Cerebellar nuclear complex (tissue), 1 donor: ENCODE measurements around the gene PPP2R2B.
"Not testable (repeated sequence)": the region's sequence is repeated elsewhere in the genome, so short reads cannot be mapped to it uniquely, and the experiment has no call there.

Source experiments
- DNase-seq, 2 experiments: peaks; one replicate each; lab custom pipeline; 2025; lab: John Stamatoyannopoulos, UW

Gene PPP2R2B

GRCh38 chr5:146744068-146744745 is 134.3 kb downstream of the PPP2R2B start:
- DNase-seq: no peak

- DNase-seq: no peak
These were observed 143.5 kb downstream of the PPP2R2B start for GRCh38 chr5:146734936-146735577.

- DNase-seq: no peak
These were observed 145.6 kb downstream of the PPP2R2B start for GRCh38 chr5:146732962-146733361.

GRCh38 chr5:146731909-146732659 is 146.5 kb downstream of the PPP2R2B start:
- no peak for DNase-seq

GRCh38 chr5:146728746-146729145 is 149.8 kb downstream of the PPP2R2B start:
- DNase-seq: not testable (repeated sequence)

- no peak for DNase-seq
These were observed 151.7 kb downstream of the PPP2R2B start for GRCh38 chr5:146726891-146727290.

- DNase-seq: no peak
These were observed 152.5 kb downstream of the PPP2R2B start for GRCh38 chr5:146726020-146726419.

- no peak for DNase-seq
These were observed 153.5 kb downstream of the PPP2R2B start for GRCh38 chr5:146725025-146725424.

GRCh38 chr5:146722361-146722779 is 156.2 kb downstream of the PPP2R2B start:
- no peak for DNase-seq

GRCh38 chr5:146721073-146721815 is 157.3 kb downstream of the PPP2R2B start:
- no peak for DNase-seq

GRCh38 chr5:146720107-146720506 is 158.4 kb downstream of the PPP2R2B start:
- DNase-seq: no peak

GRCh38 chr5:146719179-146719578 is 159.4 kb downstream of the PPP2R2B start:
- no peak for DNase-seq

- no peak for DNase-seq
These were observed 159.9 kb downstream of the PPP2R2B start for GRCh38 chr5:146718609-146719008.

GRCh38 chr5:146717951-146718350 is 160.6 kb downstream of the PPP2R2B start:
- DNase-seq: no peak

- DNase-seq: no peak
These were observed 161.9 kb downstream of the PPP2R2B start for GRCh38 chr5:146716636-146717035.

GRCh38 chr5:146710348-146710747 is 168.2 kb downstream of the PPP2R2B start:
- no peak for DNase-seq

- DNase-seq: no peak
These were observed 171.2 kb downstream of the PPP2R2B start for GRCh38 chr5:146707316-146707715.

GRCh38 chr5:146706321-146706972 is 172.1 kb downstream of the PPP2R2B start:
- no peak for DNase-seq

- no peak for DNase-seq
These were observed 173.4 kb downstream of the PPP2R2B start for GRCh38 chr5:146704949-146705665.

- DNase-seq: no peak
These were observed 174.7 kb downstream of the PPP2R2B start for GRCh38 chr5:146703899-146704298.

- no peak for DNase-seq
These were observed 175.1 kb downstream of the PPP2R2B start for GRCh38 chr5:146703499-146703898.
